Measurements from ENCODE around the gene ARHGAP35.

ARHGAP35 gene

GRCh38 chr19:46842791-46843190 is 18.0 kb upstream of the ARHGAP35 start:
- TF ChIP-seq CTCF (IDR thresholded peaks at IDR 0.05; ENCODE audit: control insufficient read depth, insufficient read depth, low read depth, low read length, missing control alignments): no peak
- DNase-seq (ENCODE audit: low read depth): no peak
- no peak overlapping the region for H3K4me3 ChIP-seq (ENCODE audit: control insufficient read depth, low read depth, low read length)

DNA sequence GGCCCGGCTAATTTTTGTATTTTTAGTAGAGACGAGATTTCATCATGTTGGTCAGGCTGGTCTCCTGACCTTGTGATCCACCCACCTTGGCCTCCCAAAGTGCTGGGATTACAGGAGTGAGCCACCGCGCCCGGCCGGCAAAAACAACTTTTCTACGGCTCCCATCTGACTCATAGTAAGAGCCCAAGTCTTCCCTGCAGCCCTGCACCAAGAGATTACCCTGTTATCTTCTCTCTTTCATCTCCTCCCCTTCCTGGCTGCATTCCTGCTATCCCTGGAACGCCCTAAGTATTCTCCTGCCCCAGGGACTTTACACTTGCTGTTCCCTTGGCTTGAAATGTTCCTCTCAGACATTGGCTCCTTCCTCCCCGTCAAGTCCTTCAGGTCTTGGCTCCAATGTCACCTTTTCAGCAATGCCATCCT is 16.7 kb upstream of the ARHGAP35 start:
- no peak for TF ChIP-seq CTCF (IDR thresholded peaks at IDR 0.05; ENCODE audit: control insufficient read depth, insufficient read depth, low read depth, low read length, missing control alignments)
- no peak overlapping the region for H3K4me3 ChIP-seq (ENCODE audit: control insufficient read depth, low read depth, low read length)
- no peak for DNase-seq (ENCODE audit: low read depth)

GRCh38 chr19:46845959-46846459 is 14.8 kb upstream of the ARHGAP35 start:
- no peak for TF ChIP-seq CTCF (IDR thresholded peaks at IDR 0.05; ENCODE audit: control insufficient read depth, insufficient read depth, low read depth, low read length, missing control alignments)

DNA sequence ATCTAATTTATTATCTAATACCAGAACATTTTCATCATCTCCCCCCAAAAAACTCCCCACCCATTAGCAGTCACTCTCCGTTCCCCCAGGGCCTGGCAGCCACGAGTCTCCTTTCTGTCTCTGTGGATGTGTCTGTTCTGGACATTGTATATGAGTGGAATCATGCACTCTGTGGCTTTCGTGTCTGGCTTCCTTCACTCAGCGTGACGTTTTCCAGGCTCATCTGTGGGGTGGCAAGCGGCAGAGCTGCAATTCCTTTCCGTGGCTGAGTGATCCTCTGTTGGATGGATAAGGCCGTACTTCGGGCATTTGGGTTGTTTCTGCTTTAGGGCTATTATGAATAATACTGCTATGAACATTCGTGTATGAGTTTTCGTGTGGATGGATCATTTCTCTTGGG is 13.3 kb upstream of the ARHGAP35 start:
- no peak for TF ChIP-seq CTCF (IDR thresholded peaks at IDR 0.05; ENCODE audit: control insufficient read depth, insufficient read depth, low read depth, low read length, missing control alignments)
- H3K4me3 ChIP-seq (ENCODE audit: control insufficient read depth, low read depth, low read length): no peak overlapping the region
- no peak for DNase-seq (ENCODE audit: low read depth)

More at GRCh38 chr19:46845959-46846459, 14.8 kb upstream of the ARHGAP35 start:
- no peak for DNase-seq (ENCODE audit: low read depth)
- H3K4me3 ChIP-seq (ENCODE audit: control insufficient read depth, low read depth, low read length): no peak overlapping the region

- no peak for DNase-seq (ENCODE audit: low read depth)
- H3K4me3 ChIP-seq (ENCODE audit: control insufficient read depth, low read depth, low read length): no peak overlapping the region
- no peak for TF ChIP-seq CTCF (IDR thresholded peaks at IDR 0.05; ENCODE audit: control insufficient read depth, insufficient read depth, low read depth, low read length, missing control alignments)
Observed at GRCh38 chr19:46848389-46848788, 12.4 kb upstream of the ARHGAP35 start.

DNA sequence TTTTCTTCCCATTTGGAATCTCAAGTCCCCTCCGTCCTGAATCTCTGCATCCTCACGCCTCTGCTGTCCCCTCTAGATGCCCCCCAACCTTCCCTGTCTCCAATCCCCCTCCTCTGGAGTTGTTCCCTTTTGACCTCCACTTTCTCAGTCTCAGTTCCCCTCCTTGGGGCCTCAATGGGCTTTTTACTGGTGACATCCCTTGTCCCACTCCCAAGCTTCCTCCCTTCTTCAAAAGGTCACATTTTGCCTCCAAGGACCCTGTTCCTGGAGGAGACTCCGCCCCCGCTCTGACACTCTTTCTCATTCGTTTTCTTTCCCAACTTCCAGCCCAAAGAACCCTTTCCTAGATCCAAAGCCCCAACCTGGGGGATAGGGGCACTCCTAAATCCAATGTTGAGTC is 11.2 kb upstream of the ARHGAP35 start:
- no peak for DNase-seq (ENCODE audit: low read depth)
- H3K4me3 ChIP-seq (ENCODE audit: control insufficient read depth, low read depth, low read length): peak overlapping the region; percentile 82
- TF ChIP-seq CTCF (IDR thresholded peaks at IDR 0.05; ENCODE audit: control insufficient read depth, insufficient read depth, low read depth, low read length, missing control alignments): no peak
